ENCODE results near the gene PRKAB2.
"Not testable (repeated sequence)": the region's sequence is repeated elsewhere in the genome, so short reads cannot be mapped to it uniquely, and the experiment has no call there.

Gene PRKAB2

DNA sequence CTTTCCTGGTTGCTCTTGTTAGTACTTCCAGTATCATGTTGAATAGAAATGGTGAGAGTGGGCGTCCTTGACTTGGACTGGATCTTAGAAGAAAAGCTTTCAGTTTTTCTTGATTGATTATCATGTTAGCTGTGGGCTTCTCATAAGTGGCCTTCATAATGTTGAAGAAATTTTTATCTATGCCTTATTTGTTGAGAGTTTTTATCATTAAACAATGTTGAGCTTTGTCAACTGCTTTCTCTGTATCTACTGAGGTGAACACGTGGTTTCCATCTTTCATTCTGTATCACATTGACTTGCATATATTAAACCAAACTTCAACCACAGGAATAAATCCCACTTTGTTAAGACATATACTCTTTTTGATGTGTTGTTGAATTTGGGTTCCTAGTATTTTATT is 29.4 kb downstream of the PRKAB2 start:
- TF ChIP-seq, protein P1, sequence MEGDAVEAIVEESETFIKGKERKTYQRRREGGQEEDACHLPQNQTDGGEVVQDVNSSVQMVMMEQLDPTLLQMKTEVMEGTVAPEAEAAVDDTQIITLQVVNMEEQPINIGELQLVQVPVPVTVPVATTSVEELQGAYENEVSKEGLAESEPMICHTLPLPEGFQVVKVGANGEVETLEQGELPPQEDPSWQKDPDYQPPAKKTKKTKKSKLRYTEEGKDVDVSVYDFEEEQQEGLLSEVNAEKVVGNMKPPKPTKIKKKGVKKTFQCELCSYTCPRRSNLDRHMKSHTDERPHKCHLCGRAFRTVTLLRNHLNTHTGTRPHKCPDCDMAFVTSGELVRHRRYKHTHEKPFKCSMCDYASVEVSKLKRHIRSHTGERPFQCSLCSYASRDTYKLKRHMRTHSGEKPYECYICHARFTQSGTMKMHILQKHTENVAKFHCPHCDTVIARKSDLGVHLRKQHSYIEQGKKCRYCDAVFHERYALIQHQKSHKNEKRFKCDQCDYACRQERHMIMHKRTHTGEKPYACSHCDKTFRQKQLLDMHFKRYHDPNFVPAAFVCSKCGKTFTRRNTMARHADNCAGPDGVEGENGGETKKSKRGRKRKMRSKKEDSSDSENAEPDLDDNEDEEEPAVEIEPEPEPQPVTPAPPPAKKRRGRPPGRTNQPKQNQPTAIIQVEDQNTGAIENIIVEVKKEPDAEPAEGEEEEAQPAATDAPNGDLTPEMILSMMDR (IDR thresholded peaks at IDR 0.05; ENCODE audit: control insufficient read depth, extremely low read depth, insufficient read depth): no peak
- no peak overlapping the region for H3K4me3 ChIP-seq (ENCODE audit: low read depth, low read length)
- DNase-seq (ENCODE audit: low read depth): no peak

DNA sequence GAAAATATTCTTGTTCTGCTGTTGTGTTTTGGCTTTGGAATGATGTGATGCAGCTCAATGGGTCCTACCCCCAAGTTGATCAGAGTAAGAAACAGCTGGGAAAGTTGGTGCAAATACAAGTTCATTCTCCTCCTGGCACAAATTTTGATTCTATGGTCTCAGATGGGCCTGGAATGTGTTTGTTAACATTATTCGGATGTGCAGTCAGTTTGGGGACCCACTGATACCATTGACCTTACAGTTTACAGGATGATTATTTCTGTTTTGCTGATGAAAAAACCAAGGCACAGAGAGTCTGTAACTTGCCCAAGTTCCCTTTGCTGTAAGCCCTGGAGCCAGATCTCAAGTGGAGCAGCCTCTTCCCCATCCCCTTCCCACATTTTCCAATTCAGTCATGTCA is 41.5 kb downstream of the PRKAB2 start:
- DNase-seq (ENCODE audit: low read depth); H3K4me3 ChIP-seq (ENCODE audit: low read depth, low read length): not testable (repeated sequence)

DNA sequence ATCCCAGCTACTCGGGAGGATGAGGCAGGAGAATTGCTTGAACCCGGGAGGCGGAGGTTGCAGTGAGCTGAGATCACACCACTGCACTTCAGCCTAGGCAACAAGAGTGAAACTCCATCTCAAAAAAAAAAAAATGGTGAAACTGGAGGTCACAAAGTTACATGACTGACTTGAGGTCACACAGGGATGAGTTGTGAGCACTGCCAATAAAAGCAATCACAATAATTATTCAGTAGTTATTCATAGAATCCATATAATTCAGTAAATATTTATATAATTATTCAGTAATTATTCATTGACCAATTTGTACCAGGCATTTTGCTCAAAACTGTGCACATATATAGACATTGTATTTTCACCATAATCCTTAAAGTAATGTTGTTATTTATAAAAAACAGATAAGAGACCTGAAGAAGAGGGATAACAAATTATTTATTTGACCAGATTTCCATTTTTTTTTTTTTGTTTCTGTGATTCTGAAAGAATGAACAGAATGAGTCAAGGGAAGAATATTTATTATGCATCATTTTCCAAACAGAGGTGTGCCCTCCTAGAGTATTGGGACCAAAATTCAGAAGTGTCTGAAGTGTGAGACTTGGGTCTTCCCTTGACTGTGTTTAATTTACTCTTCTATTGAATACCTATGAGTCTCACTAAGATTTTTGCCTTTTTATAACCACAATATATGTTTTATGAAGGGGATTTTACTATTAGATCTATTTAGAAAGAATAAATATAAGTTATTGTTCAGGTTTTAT is 43.0 kb downstream of the PRKAB2 start:
- no peak for DNase-seq (ENCODE audit: low read depth)
- TF ChIP-seq, protein P1 (IDR thresholded peaks at IDR 0.05; ENCODE audit: control insufficient read depth, extremely low read depth, insufficient read depth): no peak
- no peak overlapping the region for H3K4me3 ChIP-seq (ENCODE audit: low read depth, low read length)

DNA sequence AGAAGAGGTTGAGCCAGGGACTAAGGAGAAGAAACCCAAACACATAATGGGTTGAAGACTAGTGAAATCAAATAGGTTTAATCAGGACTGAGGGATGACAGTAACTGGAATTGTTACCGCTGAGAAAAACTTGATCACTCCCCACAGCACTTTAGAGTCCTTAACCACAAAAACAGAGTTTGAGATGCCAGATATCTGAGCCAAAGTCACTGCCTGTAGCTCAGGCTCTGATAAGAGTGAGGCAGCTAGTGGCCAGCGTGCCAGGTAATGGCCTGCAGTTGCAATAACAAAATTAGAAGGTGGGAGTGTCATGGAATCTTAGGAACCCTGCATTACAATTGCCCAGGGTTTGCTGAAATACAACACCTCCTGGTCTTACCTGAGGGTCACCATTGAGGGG is 48.0 kb downstream of the PRKAB2 start:
- TF ChIP-seq, protein P1 (IDR thresholded peaks at IDR 0.05; ENCODE audit: control insufficient read depth, extremely low read depth, insufficient read depth): no peak
- no peak for DNase-seq (ENCODE audit: low read depth)
- H3K4me3 ChIP-seq (ENCODE audit: low read depth, low read length): no peak overlapping the region

DNA sequence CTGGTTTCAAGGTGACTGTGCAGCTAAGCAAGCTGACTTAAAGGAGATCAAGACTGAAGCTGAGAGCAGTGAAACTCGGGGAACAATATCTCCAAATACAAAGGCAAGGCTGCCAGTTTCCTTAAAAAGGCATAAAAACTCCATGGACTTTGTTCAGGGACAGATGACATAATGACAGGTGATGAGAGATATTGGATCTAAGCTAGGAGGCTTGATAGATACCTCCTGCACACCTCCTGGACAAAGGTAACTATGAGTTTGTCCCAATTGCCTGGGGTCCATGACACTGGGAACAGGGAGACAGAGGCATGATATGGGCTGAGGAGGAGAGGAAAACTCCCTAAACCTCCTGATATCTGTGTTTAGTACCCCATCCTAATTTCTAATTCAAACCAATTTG is 55.2 kb downstream of the PRKAB2 start:
- TF ChIP-seq, protein P1 (IDR thresholded peaks at IDR 0.05; ENCODE audit: control insufficient read depth, extremely low read depth, insufficient read depth): no peak
- no peak for DNase-seq (ENCODE audit: low read depth)

DNA sequence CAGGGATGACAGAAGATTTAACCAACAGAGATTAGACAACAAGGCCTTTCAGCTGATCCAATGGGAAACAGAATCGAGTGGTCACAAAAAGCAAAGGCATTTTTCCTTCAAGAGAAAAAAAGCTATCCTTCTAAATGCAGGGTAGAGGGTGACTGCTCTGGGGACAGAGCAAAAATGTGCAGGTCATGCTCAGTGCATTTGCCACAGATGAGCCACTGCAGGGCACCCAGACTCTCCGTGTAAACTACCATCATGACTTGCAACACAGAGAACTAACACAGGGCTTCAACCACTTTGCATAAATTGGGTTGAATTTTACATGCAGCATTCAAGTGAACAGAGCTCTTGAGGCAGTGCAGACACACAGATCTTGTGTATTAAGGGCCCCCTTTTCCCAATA is 56.8 kb downstream of the PRKAB2 start:
- no peak for DNase-seq (ENCODE audit: low read depth)
- H3K4me3 ChIP-seq (ENCODE audit: low read depth, low read length): no peak overlapping the region
- TF ChIP-seq, protein P1 (IDR thresholded peaks at IDR 0.05; ENCODE audit: control insufficient read depth, extremely low read depth, insufficient read depth): no peak

More for the DNA sequence above, 55.2 kb downstream of the PRKAB2 start:
- no peak overlapping the region for H3K4me3 ChIP-seq (ENCODE audit: low read depth, low read length)

DNA sequence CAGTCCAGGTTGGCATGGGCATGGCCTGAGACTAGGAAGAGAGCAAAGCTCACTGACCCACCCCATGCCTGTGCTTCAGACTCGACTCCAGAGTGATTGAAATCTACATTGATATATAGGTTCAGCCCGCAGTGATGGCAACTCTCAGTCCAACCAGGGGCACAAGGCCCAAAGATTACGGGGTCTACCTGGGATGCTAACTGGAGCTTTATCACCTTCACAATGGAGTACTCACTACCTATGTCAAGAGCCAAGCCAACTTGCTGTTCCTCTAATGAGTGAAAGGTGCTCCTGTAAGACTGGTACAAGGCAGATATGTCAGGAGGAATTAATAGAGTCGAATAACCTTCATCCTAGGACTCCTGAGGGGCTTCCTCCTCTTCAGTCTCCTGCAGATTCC is 57.2 kb downstream of the PRKAB2 start:
- not testable (repeated sequence) for DNase-seq (ENCODE audit: low read depth); H3K4me3 ChIP-seq (ENCODE audit: low read depth, low read length)

DNA sequence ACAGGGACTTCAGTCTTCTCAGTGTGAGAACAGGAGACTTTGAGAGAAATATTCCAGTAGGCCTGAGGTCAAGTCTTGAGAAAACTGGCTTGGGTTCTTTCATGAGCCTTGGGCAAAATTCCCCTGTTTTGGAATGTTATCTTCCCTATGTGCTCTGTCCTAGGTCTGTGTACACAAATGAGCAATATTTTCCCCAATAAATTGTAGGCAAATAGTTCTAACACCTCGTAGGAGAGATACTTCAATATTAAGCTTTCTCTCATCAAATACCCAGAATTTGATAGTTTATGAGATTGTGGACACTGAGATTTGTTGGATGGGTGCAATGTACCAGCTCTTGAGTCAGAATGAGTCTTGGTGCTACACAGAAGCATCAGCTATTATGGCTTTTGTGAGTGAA is 57.9 kb downstream of the PRKAB2 start:
- not testable (repeated sequence) for H3K4me3 ChIP-seq (ENCODE audit: low read depth, low read length)

More for the DNA sequence above, 57.9 kb downstream of the PRKAB2 start:
- not testable (repeated sequence) for DNase-seq (ENCODE audit: low read depth)
